CD4-positive, alpha-beta T cell treated with Interleukin-4 for 4 hours (primary cell): ENCODE data around the gene PPP1R1B.
"Not testable (repeated sequence)": the region's sequence is repeated elsewhere in the genome, so short reads cannot be mapped to it uniquely, and the experiment has no call there.

Experiments
- DNase-seq: peaks from one replicate; pipeline ENCODE4 v3.0.0-alpha.2; 2020

PPP1R1B gene

DNA sequence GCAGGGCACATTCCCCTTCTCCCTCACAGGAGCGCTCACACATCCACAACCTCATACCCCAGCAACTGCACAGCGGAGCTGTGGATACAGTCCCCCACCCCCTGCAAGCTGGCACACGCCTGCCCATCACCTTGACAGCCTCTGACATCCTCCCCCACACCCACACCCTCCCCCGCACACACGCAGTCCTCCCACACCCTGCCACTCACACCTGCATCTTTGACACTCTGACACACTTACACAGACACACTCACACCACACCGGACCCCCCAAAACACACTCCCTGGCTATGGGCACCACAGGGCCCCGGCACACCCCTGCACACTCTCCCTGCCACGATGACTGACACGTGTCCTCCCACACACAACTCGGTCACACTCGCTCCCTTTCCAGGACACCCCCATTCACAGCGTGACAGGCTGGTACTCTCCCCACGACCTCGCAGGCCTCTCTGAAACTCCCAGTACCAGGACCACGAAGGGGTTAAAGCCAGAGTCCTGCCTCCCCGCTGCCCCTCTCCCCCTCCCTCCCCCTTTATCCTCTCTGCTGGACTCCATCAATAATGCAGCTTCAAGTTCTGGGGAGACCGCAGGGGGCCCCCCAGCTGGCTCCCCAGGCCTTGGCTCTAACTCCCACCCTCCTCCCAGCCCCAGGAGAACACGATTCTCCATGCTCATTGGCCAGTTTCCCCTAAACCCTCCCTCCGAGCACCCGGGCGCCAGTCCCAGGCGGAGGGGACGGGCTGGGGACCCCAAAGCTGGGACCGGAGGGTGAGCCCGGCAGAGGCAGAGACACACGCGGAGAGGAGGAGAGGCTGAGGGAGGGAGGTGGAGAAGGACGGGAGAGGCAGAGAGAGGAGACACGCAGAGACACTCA lies at the start of gene PPP1R1B:
Gene PPP1R1B, plus strand, starts transcription at position 782 of the 876 bp plus-strand sequence. CDS start 441 bp downstream, outside the sequence.
- no peak for DNase-seq

DNA sequence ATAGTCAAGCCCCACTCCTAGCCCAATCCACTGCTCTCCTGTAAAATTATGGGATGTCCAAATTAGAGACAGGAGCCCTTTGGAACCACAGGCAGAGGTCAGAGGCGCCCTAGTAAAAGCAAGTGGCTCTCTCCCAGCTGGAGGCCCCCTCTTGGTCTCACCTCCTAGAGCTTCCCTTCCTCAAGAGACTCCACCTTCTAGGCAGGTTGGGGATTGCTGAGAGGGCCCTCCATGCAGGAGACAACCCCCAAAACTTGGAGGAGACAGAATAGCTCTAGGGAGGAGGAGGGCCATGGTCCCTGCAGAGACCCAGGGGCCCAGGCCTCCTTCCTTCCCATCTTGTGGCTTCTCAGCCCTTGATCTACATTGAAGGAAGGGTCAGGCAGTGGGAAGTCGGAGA lies 48.5 kb upstream of the PPP1R1B start:
- DNase-seq, result no peak

DNA sequence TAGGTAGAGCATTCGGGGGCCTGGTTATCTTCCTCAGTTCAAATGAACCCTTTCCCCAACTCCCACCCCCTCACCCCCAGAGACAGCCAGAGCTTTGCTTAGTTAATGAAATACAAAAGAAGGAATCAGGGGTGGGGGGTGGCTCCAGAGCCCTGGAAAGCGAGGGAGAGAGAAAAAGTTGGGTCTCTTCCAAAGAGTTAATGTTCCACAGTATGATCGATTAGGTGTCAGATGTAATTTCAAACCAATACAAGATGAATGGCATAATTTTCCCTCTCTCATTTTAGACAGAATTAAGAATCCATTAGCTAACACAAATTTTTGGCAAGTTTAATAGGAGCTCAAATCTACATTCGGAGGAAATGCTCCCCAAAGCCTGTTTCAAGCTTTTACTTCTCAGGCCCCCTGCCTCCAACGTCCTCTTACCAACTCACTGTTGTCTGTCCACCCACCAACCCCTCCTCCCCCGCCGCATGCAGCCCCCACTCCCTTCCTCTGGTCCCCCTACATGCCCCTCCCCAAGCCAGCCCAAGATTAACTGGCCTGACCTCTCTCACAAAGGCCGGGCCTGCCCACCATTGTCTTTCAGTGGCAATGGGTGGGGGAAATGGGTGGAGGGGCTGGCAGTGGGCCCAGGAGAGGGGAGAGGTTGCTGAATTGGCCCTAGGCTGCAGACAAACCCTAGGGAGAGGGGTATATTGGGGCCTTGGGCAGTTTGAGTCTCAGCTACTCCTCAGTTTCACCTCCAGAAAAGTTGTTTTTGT lies 47.3 kb upstream of the PPP1R1B start:
- no peak for DNase-seq

DNA sequence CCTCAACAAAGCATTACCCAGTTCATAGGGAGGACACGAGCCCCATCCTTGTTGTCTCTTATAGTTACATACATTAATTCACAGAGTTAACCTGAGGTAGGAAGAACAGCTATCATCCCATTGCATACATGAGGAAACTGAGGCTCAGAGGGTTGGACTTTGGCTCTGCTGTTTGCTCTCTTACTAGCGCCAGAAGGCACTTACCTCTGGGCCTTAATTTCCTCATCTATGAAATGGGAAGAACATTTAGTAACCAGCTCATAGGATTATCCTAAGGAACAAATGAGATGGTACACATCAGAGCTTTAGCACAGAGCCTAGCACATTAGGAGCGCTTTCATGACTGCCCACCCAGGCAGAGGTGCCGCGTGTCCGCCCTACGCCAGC lies 46.7 kb upstream of the PPP1R1B start:
- DNase-seq, result no peak

GRCh38 chr17:39581071-39581758 lies 45.5 kb upstream of the PPP1R1B start:
- DNase-seq, result no peak

DNA sequence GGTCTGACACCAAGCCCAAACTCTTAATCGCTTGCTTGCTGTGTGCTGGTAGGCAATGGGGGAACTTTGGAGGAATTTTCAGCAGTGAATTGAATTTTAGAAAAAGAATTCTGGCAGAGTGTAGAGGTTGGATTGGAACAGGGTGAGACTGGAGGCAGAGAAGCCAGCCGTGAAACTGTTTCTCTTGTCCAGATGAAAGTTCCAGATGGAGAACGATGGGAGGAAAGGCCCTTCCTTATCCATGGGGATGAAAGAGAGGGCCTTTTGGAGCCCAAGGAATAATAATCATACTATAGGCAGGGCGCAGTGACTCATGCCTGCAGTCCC lies 45.0 kb upstream of the PPP1R1B start:
- DNase-seq, result no peak

GRCh38 chr17:39582658-39583057 lies 44.1 kb upstream of the PPP1R1B start:
- no peak for DNase-seq

GRCh38 chr17:39590180-39590579 lies 36.6 kb upstream of the PPP1R1B start:
- not testable (repeated sequence) for DNase-seq

- peak; percentile 3 for DNase-seq
These were observed 34.5 kb upstream of the PPP1R1B start for GRCh38 chr17:39591958-39592954.

- DNase-seq, result no peak
These were observed 33.4 kb upstream of the PPP1R1B start for GRCh38 chr17:39593371-39593770.

DNA sequence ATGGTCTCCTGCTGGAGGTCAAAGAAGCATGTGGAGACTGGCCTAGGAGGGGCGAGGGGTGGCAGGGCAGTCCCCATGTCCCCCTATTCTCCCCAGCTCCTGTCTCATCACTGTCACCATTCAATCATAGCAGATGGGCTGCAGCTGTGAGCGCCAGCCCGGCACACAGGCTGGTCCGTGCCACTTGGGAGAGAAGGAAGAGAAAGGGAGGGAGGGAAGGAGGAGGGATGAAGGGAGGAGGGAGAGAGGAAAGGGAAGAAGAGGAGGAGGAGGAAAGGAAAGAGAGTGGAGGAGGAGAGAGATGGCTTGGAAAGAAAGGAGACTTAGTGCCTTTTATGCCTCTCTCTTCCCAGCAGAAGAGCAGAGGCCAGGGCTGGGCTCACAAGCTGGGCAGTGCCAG lies 31.5 kb upstream of the PPP1R1B start:
- no peak for DNase-seq

- DNase-seq, result no peak
These were observed 30.7 kb upstream of the PPP1R1B start for GRCh38 chr17:39595928-39596510.

DNA sequence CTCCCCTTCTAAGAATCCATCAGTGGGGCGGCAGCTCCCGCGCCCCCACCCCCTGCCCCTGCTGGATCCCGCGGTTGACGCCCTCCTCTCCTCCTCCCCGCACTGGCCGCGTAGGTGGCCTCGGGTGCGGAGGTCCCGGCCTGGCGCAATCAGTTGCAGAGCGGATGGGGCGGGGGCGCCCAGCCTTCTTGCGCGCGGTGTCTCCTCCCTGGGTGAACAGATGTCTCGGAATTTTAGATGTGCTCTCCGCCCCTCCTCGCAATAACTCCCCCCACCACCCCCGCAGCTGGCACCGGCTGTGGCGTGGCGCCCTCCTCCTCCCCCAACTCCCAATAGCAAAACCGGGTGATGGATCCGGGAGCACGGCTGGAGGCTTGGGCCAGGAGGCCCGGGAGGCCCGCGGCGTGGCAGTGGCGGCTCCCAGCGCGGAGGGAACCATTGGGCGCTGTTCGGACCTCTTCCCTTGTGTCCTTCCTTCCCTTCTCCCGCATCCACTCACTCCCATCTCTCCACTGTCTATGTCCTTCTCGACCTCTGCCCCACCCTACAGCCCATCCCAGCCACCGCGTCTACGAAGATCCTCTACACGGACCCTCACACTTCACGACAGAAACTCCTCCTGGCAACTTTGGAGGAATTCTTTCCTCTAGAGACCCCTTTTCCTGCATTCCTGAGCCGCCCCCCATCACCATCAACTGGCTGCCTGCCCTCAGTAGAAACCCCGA lies 30.0 kb upstream of the PPP1R1B start:
- no peak for DNase-seq

DNA sequence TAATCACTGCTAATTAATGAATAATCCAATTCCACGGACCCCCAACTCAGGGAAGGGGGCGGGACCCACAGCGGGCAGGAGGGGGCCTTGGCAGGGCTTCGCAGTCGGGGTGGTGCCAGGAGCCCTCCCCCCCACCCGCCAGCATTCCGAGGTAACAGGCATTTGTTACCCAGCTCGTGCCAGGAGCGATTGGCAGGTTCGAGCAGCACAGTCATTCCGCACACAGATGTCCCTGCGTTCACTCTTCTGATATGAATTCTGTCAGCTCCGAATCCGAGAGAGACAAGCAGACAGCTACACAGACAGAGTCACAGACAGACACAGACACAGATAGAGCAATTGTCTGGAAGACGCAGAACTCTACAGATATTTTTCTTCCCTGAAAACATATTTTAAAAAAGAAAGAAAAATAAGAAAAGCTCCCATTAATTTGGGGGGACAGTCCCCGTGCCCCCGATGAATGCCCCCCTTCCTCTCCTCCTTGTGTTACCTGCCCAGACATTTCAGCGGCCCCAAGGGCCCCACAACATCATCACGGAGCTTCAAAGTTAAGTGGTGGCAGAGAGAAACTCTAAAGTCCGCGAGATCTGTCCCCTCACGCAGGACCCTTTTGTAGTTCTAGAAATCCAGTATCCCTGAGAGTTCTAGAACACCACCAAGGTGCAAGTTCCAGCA lies 29.2 kb upstream of the PPP1R1B start:
- DNase-seq, result no peak

DNA sequence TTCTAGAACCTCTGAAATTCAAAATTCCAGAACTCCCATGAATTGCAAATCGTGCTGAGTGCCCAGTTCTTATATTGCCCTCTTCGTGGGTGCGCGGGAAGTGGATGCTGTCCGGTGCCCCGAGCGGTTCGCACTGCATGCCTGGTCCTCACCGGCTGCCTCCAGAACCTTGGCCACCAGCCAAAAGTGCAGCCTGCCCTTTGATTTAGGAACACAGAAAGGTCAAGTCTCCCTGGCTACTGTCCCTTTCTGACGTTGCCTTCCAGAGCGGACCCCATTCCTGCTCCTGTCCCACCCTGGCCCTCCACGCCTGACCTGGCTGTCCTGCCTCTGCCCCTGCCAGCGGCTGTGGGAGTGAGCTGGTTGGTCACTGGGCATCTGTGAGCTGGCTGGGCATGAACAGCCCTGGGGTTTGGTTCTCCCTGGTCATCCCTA lies 28.7 kb upstream of the PPP1R1B start:
- DNase-seq, result no peak

- DNase-seq, result no peak
These were observed 28.1 kb upstream of the PPP1R1B start for GRCh38 chr17:39598630-39599003.

DNA sequence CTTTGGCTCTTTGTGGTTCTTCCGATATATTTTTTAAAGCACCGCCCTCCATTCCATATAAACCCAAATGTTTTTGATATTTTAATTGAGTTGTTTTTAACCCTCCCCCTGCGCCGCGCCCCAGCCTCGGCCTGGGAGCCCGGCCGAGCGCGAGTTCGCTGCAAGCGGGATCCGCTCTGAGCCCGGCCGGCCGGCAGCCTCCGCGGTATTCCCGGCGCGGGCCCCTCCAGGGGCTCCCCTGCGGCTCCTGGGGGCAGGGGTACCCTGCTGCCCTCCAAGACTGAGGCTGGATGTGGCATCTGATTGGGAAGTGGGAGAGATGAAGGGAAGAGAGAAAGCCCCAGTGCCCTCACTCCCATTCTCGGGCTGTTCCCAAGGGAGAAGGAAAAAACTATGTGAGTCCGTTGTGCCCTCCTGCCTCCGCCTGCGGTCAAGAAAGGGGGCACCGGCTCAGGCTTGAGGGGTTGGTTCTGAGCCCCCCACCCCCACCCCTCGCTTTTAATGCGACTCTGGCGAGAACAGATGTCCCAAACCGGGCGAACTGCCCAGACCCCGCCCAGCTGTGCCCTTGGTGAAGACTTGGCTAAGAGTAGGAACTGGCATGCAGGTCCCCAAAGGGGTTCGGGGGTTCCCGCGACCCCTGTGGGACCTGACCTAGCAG lies 27.6 kb upstream of the PPP1R1B start:
- DNase-seq, result no peak

DNA sequence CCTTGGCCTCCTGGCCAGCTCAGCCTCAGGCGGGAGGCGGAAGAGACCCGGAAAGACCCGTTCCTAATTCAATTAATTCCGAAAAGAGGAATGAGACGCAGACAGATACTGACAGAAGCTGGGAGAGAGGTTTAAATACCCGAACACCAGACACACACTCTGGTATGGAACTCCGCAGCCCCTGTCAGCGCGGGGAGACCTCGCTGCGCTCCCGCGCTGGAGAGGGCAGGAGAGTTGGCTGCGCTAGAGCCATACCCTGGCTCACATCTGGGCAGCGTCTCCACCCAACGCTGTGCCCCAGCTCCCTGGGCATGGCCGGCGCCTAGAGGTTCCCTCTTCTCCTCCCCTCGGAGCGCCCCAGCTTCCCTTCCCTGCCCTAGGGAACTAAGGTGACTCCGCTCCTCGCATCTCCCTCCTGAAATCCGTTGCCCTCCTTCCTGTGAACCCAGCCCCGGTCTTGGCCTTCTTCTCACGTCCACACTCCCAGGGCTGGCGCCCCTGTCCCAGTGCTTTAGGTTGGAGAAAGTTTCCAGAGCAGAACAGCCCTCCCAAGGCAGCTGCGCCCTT lies 27.0 kb upstream of the PPP1R1B start:
- no peak for DNase-seq

DNA sequence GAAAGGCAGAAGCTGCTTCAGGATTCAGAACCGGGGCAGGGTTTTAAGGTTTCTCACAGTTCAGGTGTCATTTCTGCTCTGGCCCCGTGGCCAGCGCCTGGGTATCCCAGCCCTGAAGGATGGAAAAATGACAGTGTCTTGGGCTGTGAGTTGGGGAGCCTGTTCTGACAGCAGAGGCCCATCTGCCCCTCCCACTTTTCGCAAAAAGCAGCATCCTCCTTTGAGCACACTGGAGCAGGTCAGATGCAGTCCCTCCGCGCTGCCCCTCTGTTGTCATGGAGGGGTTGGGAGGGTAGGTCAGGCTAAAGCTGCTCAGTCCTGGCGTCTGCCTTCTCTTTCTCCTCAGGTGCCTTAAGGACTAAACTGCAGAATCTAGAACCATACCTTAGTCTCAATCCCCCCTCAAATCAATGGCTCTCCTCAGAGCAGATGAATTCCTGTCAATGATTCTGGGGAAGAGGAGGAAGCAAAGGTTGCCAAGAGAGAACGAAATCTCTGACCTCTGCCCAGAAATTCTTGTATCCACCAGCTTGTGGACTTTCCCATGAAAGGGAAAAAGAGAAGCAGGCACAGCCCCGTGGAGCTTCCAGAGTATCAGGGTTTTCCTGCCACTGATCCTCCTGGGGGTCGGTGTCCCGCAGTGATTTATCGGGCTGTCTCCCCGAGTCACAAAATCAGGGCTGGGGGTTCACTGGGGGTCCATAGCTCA lies 26.3 kb upstream of the PPP1R1B start:
- DNase-seq, result no peak
